Activated CD8-positive, alpha-beta T cell treated with anti-CD3 and anti-CD28 coated beads for 36 hours (primary cell): ENCODE data around the gene INS. TPM values are rescaled to one million over a fixed set of nuclear protein-coding genes. Genes with fewer than 3 reads are reported as not detected.
A peak's percentile ranks its signal among the peaks of the same experiment; 100 is the strongest.

Experiments
- ATAC-seq: fragments of 200-7000 bp; cut with Tn5 transposase; one replicate; pipeline ENCODE4 v1.10.0; 2021; ENCODE audit warnings: mild to moderate bottlenecking, moderate library complexity
- CTCF ChIA-PET: fragments of 350-600 bp; sonication (Branson Sonifier 250); formaldehyde crosslinking; loops from one replicate; lab custom pipeline; 2021; ENCODE audit warnings: antibody characterized with exemption; lab: Charles Lee
- POLR2A ChIA-PET: fragments of 350-600 bp; sonication (Branson Sonifier 250); formaldehyde crosslinking; loops from one replicate; lab custom pipeline; 2021; ENCODE audit warnings: antibody characterized with exemption; lab: Charles Lee
- DNase-seq: peaks from one replicate; pipeline ENCODE4 v3.0.0-alpha.2; 2020
- H3K27ac Mint-ChIP-seq: one replicate; pipeline ENCODE4 v1.8.0; 2021; ENCODE audit warnings: mild to moderate bottlenecking, mixed read lengths
- H3K27me3 Mint-ChIP-seq: one replicate; pipeline ENCODE4 v1.8.0; 2021; ENCODE audit warnings: mixed read lengths
- H3K36me3 Mint-ChIP-seq: one replicate; pipeline ENCODE4 v1.8.0; 2021; ENCODE audit warnings: low read depth, mixed read lengths
- H3K4me1 Mint-ChIP-seq: one replicate; pipeline ENCODE4 v1.8.0; 2021; ENCODE audit warnings: low read depth, mixed read lengths
- H3K4me3 Mint-ChIP-seq: one replicate; pipeline ENCODE4 v1.8.0; 2021; ENCODE audit warnings: mild to moderate bottlenecking, moderate library complexity, mixed read lengths
- H3K9me3 Mint-ChIP-seq: one replicate; pipeline ENCODE4 v1.8.0; 2021; ENCODE audit warnings: mixed read lengths
- intact Hi-C: fragments of 100-400 bp; cut with micrococcal nuclease; formaldehyde crosslinking; loops from one replicate; pipeline ENCODE4 v1.10.0; 2022
- total RNA-seq, 2 experiments: library from RNA; stranded (reverse); gene quantifications; one replicate each; pipeline ENCODE4 v1.2.3, GENCODE V29; 2021
- TF ChIP-seq, protein P1 (sequence below): fragments of 200-600 bp; IDR thresholded peaks from one replicate; pipeline ENCODE4 v1.8.0; 2022; ENCODE audit warnings: antibody characterized with exemption, mild to moderate bottlenecking

The INS gene
- total RNA-seq, 2 experiments from 2014 or later: not detected

DNA sequence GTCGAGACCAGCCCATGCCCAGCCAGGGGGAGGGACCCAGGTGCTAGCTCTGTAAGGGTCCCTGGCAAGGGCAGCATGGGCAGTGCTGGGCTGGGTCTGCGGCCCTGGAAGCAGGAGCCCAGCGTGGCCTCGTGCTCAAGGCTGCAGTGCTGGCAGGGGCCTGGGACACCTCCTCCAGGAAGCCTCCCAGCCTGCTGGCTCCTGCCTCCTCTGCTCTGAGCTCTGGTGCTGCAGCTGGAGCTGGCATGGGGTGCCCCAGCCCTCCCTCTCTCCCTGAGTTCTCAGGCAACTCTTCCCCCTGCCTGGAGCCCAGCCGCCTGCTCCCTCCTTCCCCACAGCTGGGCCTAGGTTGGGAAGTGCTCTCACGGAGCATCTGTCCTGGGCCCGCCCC, 6.8 kb downstream of the INS start:
- peaks cover 10% of the 10 kb centered on the region for H3K4me1 Mint-ChIP-seq
- ChIA-PET CTCF (interaction anchor here (1.2 to 19.5 kb wide), 6 partner anchors 12 to 501 kb away, joined by 3 to 518 read pairs (median 5); partner anchors contain the start of gene IGF2), POLR2A (interaction anchor here (1.1 kb wide), 1 partner anchor 118 kb away, joined by 3 read pairs; no protein-coding TSS in a partner anchor)
- peaks cover 15% of the 10 kb centered on the region for H3K27me3 Mint-ChIP-seq
- ATAC-seq (no peak), DNase-seq (no peak)
- no peaks in the 10 kb centered on the region for H3K9me3 Mint-ChIP-seq
- H3K4me3 Mint-ChIP-seq: no peak overlapping the region
- H3K36me3 Mint-ChIP-seq: no peaks in the 10 kb centered on the region
- H3K27ac Mint-ChIP-seq: no peak overlapping the region
- TF ChIP-seq, protein P1, sequence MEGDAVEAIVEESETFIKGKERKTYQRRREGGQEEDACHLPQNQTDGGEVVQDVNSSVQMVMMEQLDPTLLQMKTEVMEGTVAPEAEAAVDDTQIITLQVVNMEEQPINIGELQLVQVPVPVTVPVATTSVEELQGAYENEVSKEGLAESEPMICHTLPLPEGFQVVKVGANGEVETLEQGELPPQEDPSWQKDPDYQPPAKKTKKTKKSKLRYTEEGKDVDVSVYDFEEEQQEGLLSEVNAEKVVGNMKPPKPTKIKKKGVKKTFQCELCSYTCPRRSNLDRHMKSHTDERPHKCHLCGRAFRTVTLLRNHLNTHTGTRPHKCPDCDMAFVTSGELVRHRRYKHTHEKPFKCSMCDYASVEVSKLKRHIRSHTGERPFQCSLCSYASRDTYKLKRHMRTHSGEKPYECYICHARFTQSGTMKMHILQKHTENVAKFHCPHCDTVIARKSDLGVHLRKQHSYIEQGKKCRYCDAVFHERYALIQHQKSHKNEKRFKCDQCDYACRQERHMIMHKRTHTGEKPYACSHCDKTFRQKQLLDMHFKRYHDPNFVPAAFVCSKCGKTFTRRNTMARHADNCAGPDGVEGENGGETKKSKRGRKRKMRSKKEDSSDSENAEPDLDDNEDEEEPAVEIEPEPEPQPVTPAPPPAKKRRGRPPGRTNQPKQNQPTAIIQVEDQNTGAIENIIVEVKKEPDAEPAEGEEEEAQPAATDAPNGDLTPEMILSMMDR: no peak
- intact Hi-C loops: loop anchor here (5.0 to 10.0 kb wide), 2 partner anchors 269 to 312 kb away; no protein-coding TSS in a partner anchor

GRCh38 chr11:2153581-2154194, 7.3 kb downstream of the INS start:
- Mint-ChIP-seq H3K4me1 (peaks cover 10% of the 10 kb centered on the region), H3K27ac (no peak overlapping the region), H3K27me3 (peaks cover 20% of the 10 kb centered on the region), H3K36me3 (no peaks in the 10 kb centered on the region), H3K9me3 (no peaks in the 10 kb centered on the region), H3K4me3 (no peak overlapping the region)
- ChIA-PET CTCF (interaction anchor here (0.7 to 19.5 kb wide), 9 partner anchors 10 to 501 kb away, joined by 3 to 518 read pairs (median 5); partner anchors contain the start of gene IGF2), POLR2A (interaction anchor here (1.1 kb wide), 1 partner anchor 117 kb away, joined by 3 read pairs; no protein-coding TSS in a partner anchor)
- no peak for ATAC-seq
- intact Hi-C loops: loop anchor here (5.0 to 10.0 kb wide), 2 partner anchors 269 to 311 kb away; no protein-coding TSS in a partner anchor
- TF ChIP-seq, protein P1: no peak
- no peak for DNase-seq

DNA sequence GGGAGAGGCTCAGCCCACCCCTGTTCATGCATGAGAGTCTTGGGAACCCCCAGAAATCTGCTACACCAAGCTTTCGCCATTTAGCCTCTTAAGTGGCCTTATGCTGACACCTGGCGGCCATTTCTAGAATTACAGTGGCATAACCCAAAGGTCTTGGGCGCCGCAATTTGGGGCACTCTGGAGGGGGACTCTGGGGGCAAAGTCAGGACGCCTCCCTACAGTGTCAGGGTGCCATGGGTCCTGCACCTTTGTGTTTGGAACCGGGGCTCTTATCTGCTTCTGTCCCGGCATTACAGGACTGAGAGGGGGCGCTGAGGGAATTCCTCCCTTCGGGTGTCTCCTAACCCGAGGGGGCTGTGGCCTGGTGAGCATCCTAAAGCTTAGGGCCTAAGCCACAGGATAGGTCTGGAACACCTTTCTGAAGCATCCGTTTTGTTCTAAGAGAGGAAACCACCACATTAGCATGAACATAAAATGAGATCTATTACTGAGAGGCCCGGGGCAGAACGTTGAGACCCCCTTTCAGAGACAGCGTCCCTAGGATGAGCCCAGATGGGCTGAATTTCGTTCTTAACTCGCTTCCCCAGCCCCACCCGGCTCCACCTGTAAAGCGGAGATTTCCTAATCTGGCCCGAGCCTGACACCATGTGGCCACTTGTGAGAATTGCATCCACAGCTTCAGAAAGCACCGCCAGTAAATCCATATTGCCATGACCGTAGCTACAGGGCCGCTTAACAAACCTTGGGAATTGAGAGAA, 9.3 kb downstream of the INS start:
- intact Hi-C loops: loop anchor here (5.0 to 10.0 kb wide), 2 partner anchors 267 to 309 kb away; no protein-coding TSS in a partner anchor
- TF ChIP-seq, protein P1: peak; percentile 86
- DNase-seq (peak; percentile 91), ATAC-seq (peak; percentile 82)
- Mint-ChIP-seq H3K27ac (no peak overlapping the region), H3K4me3 (no peak overlapping the region), H3K36me3 (no peaks in the 10 kb centered on the region), H3K4me1 (peaks cover 10% of the 10 kb centered on the region), H3K27me3 (peaks cover 36% of the 10 kb centered on the region), H3K9me3 (no peaks in the 10 kb centered on the region)
- ChIA-PET CTCF (interaction anchor here (0.6 to 19.5 kb wide), 58 partner anchors 9 to 501 kb away, joined by 3 to 518 read pairs (median 5); partner anchors contain the start of genes IGF2, SYT8 and TNNI2), POLR2A (interaction anchor here (1.8 to 4.5 kb wide), 2 partner anchors 11 to 114 kb away, joined by 4 to 31 read pairs; no protein-coding TSS in a partner anchor)

DNA sequence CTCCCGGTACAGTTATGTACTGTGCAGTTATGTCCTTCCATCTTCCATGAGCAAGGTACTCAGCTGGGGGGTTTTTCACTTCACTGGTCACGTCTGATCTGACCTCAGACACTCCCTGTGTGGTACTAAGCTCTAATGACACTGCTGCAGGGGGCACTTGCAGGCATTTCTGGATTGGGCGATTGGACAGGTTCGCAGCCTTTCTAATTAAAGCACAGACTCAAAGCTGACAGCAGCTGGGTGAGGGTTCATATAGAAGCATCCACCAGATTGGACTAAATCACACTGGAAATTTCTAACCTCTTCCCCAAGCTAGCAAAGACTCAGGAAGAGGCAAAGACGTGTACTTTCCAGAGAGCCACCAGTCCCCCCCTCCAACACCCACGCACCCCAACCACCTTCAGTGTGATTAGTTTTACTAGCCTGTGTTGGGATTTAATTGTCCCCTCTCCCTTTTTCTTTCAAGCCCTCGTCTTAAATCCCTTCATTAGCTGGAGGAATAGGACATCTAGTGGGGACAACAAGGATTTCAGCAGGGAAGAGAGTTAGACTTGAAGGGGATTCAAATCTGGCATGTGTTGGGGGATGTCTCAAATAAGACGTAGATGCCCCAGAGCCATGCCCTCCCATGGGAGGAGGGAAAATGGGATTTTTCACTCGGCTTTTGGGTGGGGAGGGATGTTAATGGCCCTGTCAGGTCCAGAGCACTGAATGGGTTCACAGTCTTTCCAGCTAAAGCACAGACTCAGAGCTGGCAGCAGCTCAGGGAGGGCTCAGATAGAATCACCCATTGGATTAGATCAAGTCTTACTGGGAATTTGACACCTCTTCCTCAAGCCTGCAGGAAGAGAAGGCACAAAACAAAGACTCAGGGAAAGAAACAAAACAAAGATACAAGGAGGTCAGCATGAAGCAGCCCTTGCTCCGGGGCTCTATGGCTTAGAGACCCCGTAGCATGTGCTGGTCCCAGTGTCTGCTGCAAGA, 10.9 kb downstream of the INS start:
- ChIA-PET POLR2A (interaction anchor here (1.8 to 4.5 kb wide), 2 partner anchors 10 to 113 kb away, joined by 4 to 31 read pairs; no protein-coding TSS in a partner anchor), CTCF (interaction anchor here (0.7 to 19.5 kb wide), 37 partner anchors 10 to 500 kb away, joined by 3 to 518 read pairs (median 5); partner anchors contain the start of genes IGF2, SYT8 and TNNI2)
- H3K4me1 Mint-ChIP-seq: peaks cover 10% of the 10 kb centered on the region
- TF ChIP-seq, protein P1: peak; percentile 26
- no peak overlapping the region for H3K27ac Mint-ChIP-seq
- intact Hi-C loops: loop anchor here (5.0 to 10.0 kb wide), 2 partner anchors 265 to 308 kb away; no protein-coding TSS in a partner anchor
- no peaks in the 10 kb centered on the region for H3K9me3 Mint-ChIP-seq
- H3K36me3 Mint-ChIP-seq: no peaks in the 10 kb centered on the region
- ATAC-seq (no peak), DNase-seq (no peak)
- H3K27me3 Mint-ChIP-seq: peaks cover 49% of the 10 kb centered on the region
- no peak overlapping the region for H3K4me3 Mint-ChIP-seq
